H1 (cell line): ENCODE results near the gene MSI2. TPM values are rescaled to one million over a fixed set of nuclear protein-coding genes. Genes with fewer than 3 reads are reported as not detected.

ENCODE experiments used
- CTCF ChIA-PET: fragments of 300-600 bp; sonication (Branson Sonifier 250); formaldehyde crosslinking; loops from one replicate; lab custom pipeline; 2021; ENCODE audit not compliant: partially characterized antibody; lab: Charles Lee
- POLR2A ChIA-PET: fragments of 300-600 bp; sonication (Branson Sonifier 250); formaldehyde crosslinking; loops from one replicate; lab custom pipeline; 2021; ENCODE audit warnings: inconsistent platforms; ENCODE audit not compliant: partially characterized antibody; lab: Charles Lee
- DNase-seq, 2 experiments: peaks; one replicate each; pipeline versions ENCODE4 v3.0.0 to v3.0.0-alpha.2; 2010 to 2022; ENCODE audit warnings: low spot score in 2 of 2, low read depth in 1 of 2, mixed read lengths in 1 of 2
- FAIRE-seq: peaks from 2 replicates; lab custom pipeline; 2011; peaks lifted over from hg19 to GRCh38; lab: Jason Lieb, UNC
- H2AFZ ChIP-seq: 2 replicates; pipeline ENCODE4 v1.8.1; 2012; ENCODE audit warnings: low read length, inconsistent platforms
- H2AK5ac ChIP-seq: 2 replicates; pipeline ENCODE4 v1.6.1; 2013; ENCODE audit warnings: low read depth, low read length
- H2BK120ac ChIP-seq: replicated peaks from 2 replicates; pipeline ENCODE3; 2013; ENCODE audit warnings: low read depth, low read length, inconsistent platforms
- H2BK12ac ChIP-seq: 2 replicates; pipeline ENCODE4 v1.6.1; 2013; ENCODE audit warnings: low read depth, low read length
- H2BK15ac ChIP-seq: 2 replicates; pipeline ENCODE4 v1.6.1; 2013; ENCODE audit warnings: low read length
- H2BK20ac ChIP-seq: 2 replicates; pipeline ENCODE4 v1.6.1; 2013; ENCODE audit warnings: low read length
- H2BK5ac ChIP-seq: 2 replicates; pipeline ENCODE4 v1.6.1; 2013; ENCODE audit warnings: low read depth, low read length
- H3K14ac ChIP-seq: 2 replicates; pipeline ENCODE4 v1.6.1; 2013; ENCODE audit warnings: inconsistent platforms; ENCODE audit not compliant: insufficient read length
- H3K18ac ChIP-seq: 2 replicates; pipeline ENCODE4 v1.6.1; 2013; ENCODE audit warnings: low read length; ENCODE audit errors: extremely low read depth
- H3K23ac ChIP-seq: 2 replicates; pipeline ENCODE4 v1.6.1; 2013; ENCODE audit warnings: inconsistent platforms; ENCODE audit not compliant: insufficient read length
- H3K23me2 ChIP-seq: 2 replicates; pipeline ENCODE4 v1.6.1; 2013; ENCODE audit warnings: low read depth, low read length
- H3K27ac ChIP-seq: 2 replicates; pipeline ENCODE4 v1.6.1; 2011; ENCODE audit warnings: low read depth, low read length, inconsistent platforms
- H3K27me3 ChIP-seq, 4 experiments: replicated peaks in 1 of 4; 1 replicate in 1 of 4; 2 replicates in 3 of 4; pipeline versions ENCODE4 v1.6.1 to v1.8.1; 2011 to 2013; ENCODE audit warnings: low read length in 3 of 4, mild to moderate bottlenecking in 3 of 4, inconsistent platforms in 2 of 4, mixed read lengths in 2 of 4, moderate library complexity in 1 of 4; ENCODE audit not compliant: control insufficient read depth in 3 of 4, insufficient read depth in 3 of 4; ENCODE audit errors: extremely low read depth in 1 of 4
- H3K36me3 ChIP-seq, 4 experiments: 2 replicates each; pipeline versions ENCODE4 v1.6.1 to v1.8.1; 2011 to 2013; ENCODE audit warnings: mild to moderate bottlenecking in 4 of 4, low read length in 3 of 4, moderate library complexity in 2 of 4, control low read depth in 1 of 4, inconsistent platforms in 1 of 4; ENCODE audit not compliant: insufficient read depth in 4 of 4, control insufficient read depth in 2 of 4
- H3K4ac ChIP-seq: replicated peaks from 2 replicates; pipeline ENCODE3; 2013; ENCODE audit warnings: low read length, low read depth, mixed read lengths, inconsistent platforms; ENCODE audit not compliant: insufficient read length
- H3K4me1 ChIP-seq, 4 experiments: replicated peaks in 1 of 4; 1 replicate in 1 of 4; 2 replicates in 3 of 4; pipeline versions ENCODE4 v1.6.1 to v1.8.1; 2011 to 2013; ENCODE audit warnings: low read length in 3 of 4, inconsistent platforms in 2 of 4, mixed read lengths in 1 of 4; ENCODE audit not compliant: insufficient read depth in 4 of 4, control insufficient read depth in 3 of 4
- H3K4me2 ChIP-seq, 2 experiments: 2 replicates each; pipeline versions ENCODE4 v1.6.1 to v1.8.1; 2011 to 2013; ENCODE audit warnings: low read depth in 2 of 2, low read length in 2 of 2, control low read depth in 1 of 2, inconsistent platforms in 1 of 2, mild to moderate bottlenecking in 1 of 2; ENCODE audit not compliant: insufficient read depth in 1 of 2
- H3K4me3 ChIP-seq, 4 experiments: fragments of 200-600, 300-600 bp in 1 of 4; sonication (generic), shearing (Covaris generic), sonication (Bioruptor Twin) in 1 of 4; 2 replicates each; pipeline versions ENCODE4 v1.5.1 to v1.8.1; 2011 to 2016; ENCODE audit warnings: low read length in 4 of 4, low read depth in 3 of 4, control low read depth in 2 of 4, inconsistent platforms in 2 of 4, mild to moderate bottlenecking in 2 of 4, mixed read lengths in 1 of 4, moderate library complexity in 1 of 4; ENCODE audit not compliant: insufficient read depth in 2 of 4; ENCODE audit errors: extremely low read depth in 1 of 4
- H3K56ac ChIP-seq: replicated peaks from 2 replicates; pipeline ENCODE3; 2013; ENCODE audit warnings: low read depth, mild to moderate bottlenecking, mixed read lengths, low read length, inconsistent platforms; ENCODE audit not compliant: insufficient read length
- H3K79me1 ChIP-seq: 2 replicates; pipeline ENCODE4 v1.6.1; 2013; ENCODE audit warnings: low read depth, low read length, control low read depth
- H3K79me2 ChIP-seq, 2 experiments: 2 replicates each; pipeline versions ENCODE4 v1.6.1 to v1.8.1; 2012 to 2013; ENCODE audit warnings: low read length in 2 of 2, mild to moderate bottlenecking in 2 of 2, inconsistent platforms in 1 of 2; ENCODE audit not compliant: insufficient read depth in 2 of 2, control insufficient read depth in 1 of 2
- H3K9ac ChIP-seq, 4 experiments: replicated peaks in 1 of 4; 1 replicate in 1 of 4; 2 replicates in 3 of 4; pipeline versions ENCODE4 v1.6.1 to v1.8.1; 2011 to 2013; ENCODE audit warnings: low read depth in 3 of 4, low read length in 3 of 4, control low read depth in 2 of 4, mild to moderate bottlenecking in 2 of 4, moderate library complexity in 2 of 4, inconsistent platforms in 1 of 4; ENCODE audit errors: extremely low read depth in 1 of 4
- H3K9me3 ChIP-seq, 2 experiments: 2 replicates each; pipeline versions ENCODE4 v1.6.1 to v1.8.1; 2012 to 2013; ENCODE audit warnings: mild to moderate bottlenecking in 2 of 2, moderate library complexity in 2 of 2, control low read depth in 1 of 2, inconsistent platforms in 1 of 2, low read depth in 1 of 2, low read length in 1 of 2, mixed read lengths in 1 of 2; ENCODE audit not compliant: insufficient read depth in 2 of 2
- H4K20me1 ChIP-seq, 2 experiments: replicated peaks in 1 of 2; 2 replicates each; pipeline versions ENCODE3 to v1.8.1; 2011 to 2013; ENCODE audit warnings: inconsistent platforms in 2 of 2, low read length in 2 of 2, mild to moderate bottlenecking in 1 of 2; ENCODE audit not compliant: insufficient read depth in 2 of 2, control insufficient read depth in 1 of 2
- H4K5ac ChIP-seq: 2 replicates; pipeline ENCODE4 v1.6.1; 2013; ENCODE audit warnings: low read length, low read depth, mixed read lengths, inconsistent platforms; ENCODE audit not compliant: insufficient read length
- H4K8ac ChIP-seq: 2 replicates; pipeline ENCODE4 v1.8.0; 2013; ENCODE audit warnings: mild to moderate bottlenecking, moderate library complexity, low read length, inconsistent platforms; ENCODE audit not compliant: insufficient read depth; ENCODE audit errors: extremely low read depth
- H4K91ac ChIP-seq: replicated peaks from 2 replicates; pipeline ENCODE3; 2013; ENCODE audit warnings: low read length, mixed read lengths, inconsistent platforms; ENCODE audit not compliant: insufficient read length
- BACH1 ChIP-seq: IDR thresholded peaks from 2 replicates; pipeline ENCODE4 v1.6.1; 2012; ENCODE audit warnings: low read length, improper control_type of control experiment
- WGBS, 2 experiments: shearing (Covaris generic) in 1 of 2; methylation state at CpG; one replicate each; pipeline versions ENCODE4 v1.1.6 to v1.1.7; 2013 to 2015; ENCODE audit warnings: low lambda C conversion rate in 2 of 2, mixed read lengths in 2 of 2, inconsistent platforms in 1 of 2, low coverage in 1 of 2, missing lambda C conversion rate in 1 of 2; ENCODE audit not compliant: insufficient replicate concordance in 2 of 2, insufficient coverage in 1 of 2, insufficient read length in 1 of 2; ENCODE audit errors: extremely low coverage in 1 of 2, missing lambda C conversion rate in 1 of 2; 5-methylcytosine and 5-hydroxymethylcytosine counted together
- polyA plus RNA-seq, 7 experiments: library from polyadenylated mRNA; depleted of rRNA in 3 of 7; stranded (reverse) in 5 of 7; unstranded in 2 of 7; fragments of >200 nt in 5 of 7; fragments of 200-250 nt in 2 of 7; gene quantifications; 1 replicate in 5 of 7; 2 replicates in 1 of 7; 4 replicates in 1 of 7; pipeline versions ENCODE4 v1.2.1 to v1.2.3, GENCODE V29; 2011 to 2013; ENCODE audit warnings: missing spikeins in 2 of 7, mixed read lengths in 2 of 7
- total RNA-seq: library from RNA; stranded (reverse); fragmentation: NEBNext Ultra II Directional; extraction: Animal tissue kit (Norgen Biotek cat#: 25700); gene quantifications from 2 replicates; pipeline ENCODE4 v1.2.1, GENCODE V29; 2021

Gene MSI2
- total and polyA plus RNA-seq, 2 of the 8 experiments (the other 6 are each of a cell fraction or from before 2014, with no cell fraction given) = 36.7 to 80.6 TPM

- ChIA-PET CTCF (interaction anchor here (0.8 to 6.8 kb wide), 6 partner anchors 10 to 180 kb away, joined by 3 to 18 read pairs (median 4); no protein-coding TSS in a partner anchor), POLR2A (no interaction called here)
- H3K4me1 ChIP-seq = peaks cover 6 to 17% (median 11%) of the 10 kb centered on the region in 4 experiments; a peak in 6 of 7 replicates
- H2BK15ac ChIP-seq = no peak overlapping the region
- no peak overlapping the region for H3K23ac ChIP-seq
- DNase-seq (no peak), FAIRE-seq (no peak)
- no peak overlapping the region for H3K27ac ChIP-seq
- 96% methylated on average over 2 of the region's 2 CpGs; no CpG with 5 or more reads in 1 of the 2 experiments for WGBS, 2 experiments
- H3K18ac ChIP-seq = no peak overlapping the region
- no peak overlapping the region for H4K5ac ChIP-seq
- H3K27me3 ChIP-seq = no peaks in the 10 kb centered on the region
- H3K79me2 ChIP-seq = peaks cover 0 to 52% of the 10 kb centered on the region in 2 experiments; a peak in 2 of 4 replicates
- H2BK12ac ChIP-seq = no peak overlapping the region
- H2AK5ac ChIP-seq = no peak overlapping the region
- H3K4ac ChIP-seq = no peak overlapping the region
- no peak overlapping the region for H4K8ac ChIP-seq
- no peak overlapping the region for H2BK20ac ChIP-seq
- no peaks in the 10 kb centered on the region for H3K36me3 ChIP-seq
- H3K79me1 ChIP-seq = peaks cover 4% of the 10 kb centered on the region; the same call in 1 of the 2 replicates
- TF ChIP-seq BACH1 = no peak
- no peak overlapping the region for H3K14ac ChIP-seq
- H3K4me2 ChIP-seq = no peak overlapping the region
- H3K9ac ChIP-seq = no peak overlapping the region
- H3K9me3 ChIP-seq = no peaks in the 10 kb centered on the region
- no peak overlapping the region for H2AFZ ChIP-seq
- H4K20me1 ChIP-seq = peaks cover 0 to 3% of the 10 kb centered on the region in 2 experiments
- no peak overlapping the region for H3K56ac ChIP-seq
- no peak overlapping the region for H2BK5ac ChIP-seq
- H3K4me3 ChIP-seq = no peak overlapping the region
- H3K23me2 ChIP-seq = no peaks in the 10 kb centered on the region
- no peak overlapping the region for H2BK120ac ChIP-seq
- H4K91ac ChIP-seq = no peak overlapping the region
These were observed 167.9 kb downstream of the MSI2 start for GRCh38 chr17:57424273-57424672.
